Measurements from ENCODE around the gene GSTP1. TPM values are rescaled to one million over a fixed set of nuclear protein-coding genes. Genes with fewer than 3 reads are reported as not detected.
"Not testable (repeated sequence)": the region's sequence is repeated elsewhere in the genome, so short reads cannot be mapped to it uniquely, and the experiment has no call there.

Gene GSTP1
- polyA plus RNA-seq, 3 donors, result 324 to 594 (median 489) TPM

DNA sequence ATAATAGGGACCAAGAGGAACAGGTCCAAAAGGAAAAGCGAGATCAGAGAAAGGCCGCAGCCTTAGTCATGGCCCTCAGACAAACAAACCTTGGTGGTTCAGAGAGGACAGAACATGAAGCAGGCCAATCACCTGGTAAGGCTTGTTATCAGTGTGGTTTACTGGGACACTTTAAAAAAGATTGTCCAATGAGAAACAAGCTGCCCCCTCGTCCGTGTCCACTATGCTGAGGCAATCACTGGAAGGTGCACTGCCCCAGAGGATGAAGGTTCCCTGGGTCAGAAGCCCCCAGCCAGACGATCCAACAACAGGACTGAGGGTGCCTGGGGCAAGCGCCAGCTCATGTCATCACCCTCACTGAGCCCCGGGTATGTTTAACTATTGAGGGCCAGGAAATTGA is 39.3 kb downstream of the GSTP1 start:
- WGBS, 3 donors, result 63 to 74% (median 66%) methylated on average over 7 of the region's 7 CpGs
- not testable (repeated sequence) for H3K27ac ChIP-seq (ENCODE audit: low read depth, low read length)

- 90 to 91% (median 90%) methylated on average over 1 of the region's 1 CpG for WGBS, 3 donors
- H3K27ac ChIP-seq (ENCODE audit: low read depth, low read length), result not testable (repeated sequence)
Measured at GRCh38 chr11:67623795-67624194, 40.2 kb downstream of the GSTP1 start.

GRCh38 chr11:67626131-67626833 is 42.7 kb downstream of the GSTP1 start:
- H3K27ac ChIP-seq (ENCODE audit: low read depth, low read length), result not testable (repeated sequence)
- WGBS, 3 donors, result 87 to 94% (median 90%) methylated on average over 10 of the region's 10 CpGs

GRCh38 chr11:67626970-67627369 is 43.4 kb downstream of the GSTP1 start:
- H3K27ac ChIP-seq (ENCODE audit: low read depth, low read length), result no peak overlapping the region
- 91 to 96% (median 92%) methylated on average over 10 of the region's 10 CpGs for WGBS, 3 donors

DNA sequence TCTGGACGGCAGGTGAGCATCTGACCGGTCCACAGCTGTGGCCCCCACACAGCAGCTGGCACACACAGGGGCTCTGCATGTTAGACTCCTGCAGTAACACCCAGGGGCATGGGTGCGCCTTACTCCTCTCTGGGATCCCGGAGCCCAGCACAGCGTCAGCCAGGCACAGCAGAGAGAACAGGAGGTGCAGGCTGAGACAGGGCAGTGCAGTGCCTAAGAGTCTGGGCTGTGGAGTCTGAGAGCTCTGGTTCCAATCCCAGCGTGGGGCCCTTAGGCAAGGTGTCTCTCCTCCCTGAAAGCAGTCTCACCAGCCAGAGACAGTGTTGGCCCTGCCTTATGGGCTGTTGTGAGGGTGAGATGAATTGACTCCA is 43.8 kb downstream of the GSTP1 start:
- WGBS, 3 donors, result 86 to 93% (median 91%) methylated on average over 6 of the region's 6 CpGs

DNA sequence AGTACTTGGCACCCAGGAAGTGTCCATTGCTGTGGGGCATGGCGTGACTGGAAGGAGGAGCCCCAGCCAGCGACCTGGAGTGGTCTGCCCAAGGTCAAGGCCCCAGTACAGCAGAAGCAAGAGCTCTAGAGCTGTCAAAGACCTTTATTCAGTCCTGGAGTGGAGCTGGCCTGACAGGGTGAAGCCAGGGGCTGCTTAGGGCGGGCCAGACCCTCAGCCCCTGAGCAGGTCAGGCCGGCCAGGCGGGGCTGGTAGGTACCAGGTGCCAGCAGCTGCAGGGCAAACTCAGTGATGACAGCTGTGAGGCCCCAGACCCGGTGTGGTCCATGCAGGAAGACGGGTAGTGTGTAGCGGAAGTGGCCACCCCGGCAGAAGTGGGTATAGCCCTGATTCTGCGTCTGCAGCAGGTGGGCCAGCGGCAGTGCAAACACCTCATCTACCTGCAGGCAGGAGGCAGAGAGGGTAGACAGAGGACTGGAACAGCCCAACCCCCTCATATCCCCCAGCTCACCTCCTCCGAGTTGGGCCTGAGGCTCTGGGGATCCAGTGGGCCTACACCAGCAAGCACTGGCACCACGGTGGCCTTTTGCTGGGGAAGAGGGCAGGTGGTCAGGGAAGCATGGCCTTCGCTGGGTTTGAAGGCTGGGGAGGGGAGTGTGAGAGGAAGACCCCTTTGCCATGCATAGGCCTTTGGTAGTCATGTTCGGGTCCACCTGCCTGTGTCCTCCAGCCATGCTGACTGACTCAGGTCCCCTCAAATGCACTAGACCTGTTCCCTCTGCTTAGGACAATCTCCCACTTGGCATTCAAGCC is 44.4 kb downstream of the GSTP1 start:
- 89 to 94% (median 93%) methylated on average over 15 of the region's 15 CpGs for WGBS, 3 donors
- H3K27ac ChIP-seq (ENCODE audit: low read depth, low read length), result no peak overlapping the region

More for the DNA sequence above, 43.8 kb downstream of the GSTP1 start:
- H3K27ac ChIP-seq (ENCODE audit: low read depth, low read length), result no peak overlapping the region

DNA sequence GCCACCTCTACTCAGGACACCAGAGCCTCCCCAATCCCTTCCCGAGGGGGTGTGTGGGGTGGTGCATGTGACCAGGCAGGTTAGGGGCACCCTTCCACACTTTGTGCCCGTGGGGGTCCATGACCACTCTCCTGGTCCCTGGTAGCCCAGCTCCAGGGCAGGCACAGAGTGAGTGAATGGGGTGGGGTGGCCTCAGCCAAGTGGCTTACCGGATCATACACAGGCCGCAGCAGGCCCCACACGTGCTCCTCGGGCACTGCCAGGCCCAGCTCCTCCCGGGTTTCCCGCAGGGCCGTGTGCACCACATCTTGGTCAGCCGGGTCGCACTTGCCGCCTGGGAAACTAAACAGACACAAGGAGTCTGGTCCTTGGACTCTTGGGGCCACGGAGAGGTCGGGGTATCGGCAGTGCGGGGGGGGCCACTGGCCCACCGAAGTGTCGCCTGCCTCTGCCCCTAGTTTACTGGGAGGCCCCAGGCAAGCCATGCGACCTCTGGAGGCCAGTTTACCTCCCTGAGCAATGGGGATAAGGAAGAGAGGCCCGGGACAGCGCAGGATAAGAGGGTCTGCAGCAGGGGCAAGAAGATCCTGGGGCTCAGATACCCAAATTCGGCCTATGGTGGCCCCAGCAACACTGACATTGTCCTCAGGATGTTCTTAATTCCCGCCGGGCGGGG is 45.2 kb downstream of the GSTP1 start:
- WGBS, 3 donors, result 36 to 60% (median 54%) methylated on average over 25 of the region's 25 CpGs

DNA sequence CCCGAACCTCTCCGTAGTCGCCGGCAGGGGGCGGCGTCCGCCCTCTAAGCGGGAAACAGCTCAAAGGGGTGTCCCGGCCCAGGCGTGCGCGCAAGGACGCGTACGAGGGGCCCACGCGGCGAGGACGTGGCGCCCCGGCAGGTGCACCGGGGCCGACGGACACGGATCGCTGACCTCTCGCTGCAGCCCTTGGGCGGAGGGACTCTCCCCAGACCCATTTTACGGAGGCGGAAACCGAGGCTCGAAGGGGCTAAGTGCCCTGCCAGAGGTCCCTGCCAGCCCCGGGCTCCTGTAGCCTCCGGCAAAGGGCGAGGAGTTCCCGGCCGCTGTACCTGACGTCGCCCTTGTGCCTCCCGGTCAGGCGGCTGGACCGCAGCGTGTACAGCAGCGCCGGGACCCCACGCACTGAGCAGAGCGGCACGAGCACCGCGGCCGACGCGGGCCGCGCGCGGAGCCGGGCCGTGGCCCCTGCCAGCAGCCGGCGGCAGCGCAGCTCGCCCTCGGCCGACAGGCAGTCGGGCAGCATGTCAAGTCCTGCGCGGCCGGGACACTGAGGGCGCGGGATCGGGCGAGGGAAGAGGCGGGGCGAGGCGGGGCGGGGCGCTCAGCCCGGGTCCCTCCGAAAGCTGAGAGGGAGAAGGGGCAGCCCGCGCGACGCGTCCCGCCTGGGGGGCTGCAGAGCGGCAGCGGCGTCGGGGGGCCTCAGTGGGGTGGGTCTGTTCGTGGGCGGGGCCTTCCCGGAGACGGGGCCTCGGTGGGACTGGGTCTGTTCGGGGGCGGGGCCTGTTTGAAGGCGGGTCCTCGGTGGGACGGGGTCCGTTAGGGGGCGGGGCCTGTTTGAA is 46.0 kb downstream of the GSTP1 start, which contains the start of gene NUDT8:
Gene NUDT8 (minus strand): TSS at position 552 of the 842 bp plus-strand sequence. CDS start 26 bp downstream, at position 526.
- WGBS, 3 donors, result 0 to 1% (median 0%) methylated on average over 83 to 101 of the region's 102 CpGs

More for the DNA sequence above, 45.2 kb downstream of the GSTP1 start:
- no peak overlapping the region for H3K27ac ChIP-seq (ENCODE audit: low read depth, low read length)

GRCh38 chr11:67630228-67630942 is 46.8 kb downstream of the GSTP1 start:
- H3K27ac ChIP-seq (ENCODE audit: low read depth, low read length), result no peak overlapping the region
- WGBS, 3 donors, result 0 to 1% (median 1%) methylated on average over 39 to 70 of the region's 70 CpGs

More for the DNA sequence above, 46.0 kb downstream of the GSTP1 start, which contains the start of gene NUDT8:
- H3K27ac ChIP-seq (ENCODE audit: low read depth, low read length), result no peak within 1 kb of the TSS

DNA sequence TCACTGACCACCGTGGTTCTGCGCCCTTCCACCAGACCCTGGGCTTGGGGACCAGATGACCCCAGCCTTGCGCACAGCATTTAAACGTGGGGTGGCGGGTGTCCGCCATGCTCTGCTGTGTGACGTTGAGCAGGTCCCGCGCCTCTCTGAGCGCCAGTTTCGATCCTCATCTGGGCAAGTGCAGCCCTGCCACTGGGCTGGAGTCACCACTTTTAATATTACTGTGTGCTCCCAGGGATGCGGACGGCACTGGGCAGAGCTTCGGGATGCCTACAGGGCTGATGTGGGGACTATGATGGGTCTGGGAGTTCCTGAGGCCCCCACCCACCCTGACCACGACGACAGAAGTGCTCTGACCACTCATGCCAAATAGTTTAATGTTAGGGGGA is 47.3 kb downstream of the GSTP1 start:
- H3K27ac ChIP-seq (ENCODE audit: low read depth, low read length), result no peak overlapping the region
- 52 to 65% (median 55%) methylated on average over 16 of the region's 16 CpGs for WGBS, 3 donors

- 68 to 81% (median 77%) methylated on average over 7 of the region's 7 CpGs for WGBS, 3 donors
Measured at GRCh38 chr11:67631411-67631810, 47.8 kb downstream of the GSTP1 start.

GRCh38 chr11:67631853-67632174 is 48.2 kb downstream of the GSTP1 start:
- WGBS, 3 donors, result 93 to 100% (median 100%) methylated on average over 1 to 2 of the region's 2 CpGs
- H3K27ac ChIP-seq (ENCODE audit: low read depth, low read length), result no peak overlapping the region

More at GRCh38 chr11:67631411-67631810, 47.8 kb downstream of the GSTP1 start:
- H3K27ac ChIP-seq (ENCODE audit: low read depth, low read length), result no peak overlapping the region

- no peak overlapping the region for H3K27ac ChIP-seq (ENCODE audit: low read depth, low read length)
- WGBS, 3 donors, result 32 to 83% (median 79%) methylated on average over 12 of the region's 12 CpGs
Measured at GRCh38 chr11:67632175-67632981, 48.8 kb downstream of the GSTP1 start.

DNA sequence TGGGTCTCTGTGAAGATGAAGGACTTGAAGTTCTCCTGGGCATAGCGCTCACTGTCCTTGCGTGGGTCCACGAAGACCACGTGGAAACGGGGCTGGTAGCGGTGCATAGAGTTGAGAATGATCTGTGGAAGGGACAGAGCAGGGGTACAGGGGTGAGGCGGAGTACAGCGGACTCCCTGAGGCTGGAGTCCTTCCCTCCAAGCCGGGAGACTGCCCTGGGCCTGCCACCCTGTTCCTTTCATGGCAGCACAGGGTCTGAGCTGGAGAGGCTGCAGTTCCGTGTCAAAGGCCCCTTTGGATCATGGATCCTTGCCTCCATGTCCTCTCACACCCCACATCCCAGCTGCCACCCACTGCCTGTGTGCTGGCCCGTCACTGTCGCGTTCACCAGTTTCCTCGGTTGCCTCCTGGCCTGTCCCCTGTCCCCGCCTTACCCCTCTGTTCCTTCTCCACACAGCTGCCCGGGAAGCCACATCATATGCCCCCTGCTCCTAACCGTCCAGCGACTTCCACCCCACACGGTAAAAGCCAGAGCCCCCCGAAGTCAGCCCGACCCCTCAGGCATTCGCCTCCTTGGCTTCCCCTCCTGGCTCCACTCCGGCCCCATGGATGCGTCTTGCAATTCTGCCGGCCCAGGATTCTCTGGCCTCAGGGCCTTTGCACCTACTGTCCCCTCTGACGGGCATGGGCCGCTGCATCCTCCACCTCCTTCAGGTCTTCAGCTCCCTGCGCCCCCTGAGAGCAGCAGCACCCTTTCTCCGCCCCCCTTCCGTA is 49.6 kb downstream of the GSTP1 start:
- WGBS, 3 donors, result 90 to 93% (median 90%) methylated on average over 30 of the region's 30 CpGs

DNA sequence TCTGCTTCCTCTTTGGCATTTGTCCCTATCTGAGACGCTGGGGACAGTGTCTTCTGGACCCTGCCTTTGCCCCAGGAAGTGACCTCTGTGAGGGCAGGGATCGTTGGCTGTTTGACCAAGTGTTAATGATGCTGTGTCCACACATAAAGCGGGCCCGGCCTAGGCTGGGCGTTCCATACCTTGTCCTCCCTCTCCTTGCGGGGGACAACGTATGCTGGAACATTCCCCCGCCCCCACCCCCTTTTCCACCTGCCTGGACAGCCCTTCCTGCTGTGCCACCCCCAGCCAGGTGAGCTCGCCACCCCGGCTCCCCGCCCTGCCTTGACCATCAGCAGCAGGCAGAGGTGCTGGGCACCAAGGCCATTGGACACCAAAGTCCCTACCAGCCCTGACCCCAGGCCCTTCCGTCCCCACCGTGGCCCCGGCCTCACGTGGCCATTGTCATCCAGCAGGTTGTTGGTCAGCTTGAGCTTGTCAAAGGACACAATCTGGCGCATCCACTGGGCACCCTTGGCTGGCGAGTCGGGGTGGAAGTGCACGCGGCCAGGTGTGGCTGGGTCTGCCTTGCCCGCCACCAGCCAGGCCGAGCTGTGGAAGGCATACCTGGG is 50.2 kb downstream of the GSTP1 start:
- H3K27ac ChIP-seq (ENCODE audit: low read depth, low read length), result no peak overlapping the region
- WGBS, 3 donors, result 80 to 87% (median 84%) methylated on average over 21 to 22 of the region's 22 CpGs

More for the DNA sequence above, 49.6 kb downstream of the GSTP1 start:
- no peak overlapping the region for H3K27ac ChIP-seq (ENCODE audit: low read depth, low read length)

Measured in adipose tissue (tissue), 3 donors.